Peyer's patch (tissue), 4 donors: ENCODE results near the gene HHATL. TPM values are rescaled to one million over a fixed set of nuclear protein-coding genes. Genes with fewer than 3 reads are reported as not detected.

ENCODE experiments used
- DNase-seq, 3 donors: peaks; one replicate each; pipeline ENCODE4 v3.0.0-alpha.2; 2017 to 2019
- H3K27ac ChIP-seq, 4 donors: fragments of 200-600 bp; sonication (generic); one replicate each; pipeline ENCODE4 v1.5.1; 2016 to 2019
- H3K27me3 ChIP-seq, 2 donors: fragments of 200-600 bp; sonication (generic); one replicate each; pipeline ENCODE4 v1.5.1; 2019
- H3K36me3 ChIP-seq, 3 donors: fragments of 200-600 bp; sonication (generic); one replicate each; pipeline ENCODE4 v1.5.1; 2016 to 2019
- H3K4me1 ChIP-seq, 4 donors: fragments of 200-600 bp; sonication (generic); one replicate each; pipeline ENCODE4 v1.5.1; 2016 to 2019
- H3K4me3 ChIP-seq, 4 donors: fragments of 200-600 bp; sonication (generic); 1 replicate in 3 of 4; 2 replicates in 1 of 4; pipeline ENCODE4 v1.5.1; 2016 to 2019; ENCODE audit warnings: mild to moderate bottlenecking in 1 of 4
- H3K9me3 ChIP-seq, 4 donors: fragments of 200-600 bp; sonication (generic); one replicate each; pipeline ENCODE4 v1.5.1; 2016 to 2019; ENCODE audit warnings: mild to moderate bottlenecking in 1 of 4
- POLR2A ChIP-seq, 2 donors: fragments of 450-650 bp; IDR thresholded peaks; one replicate each; pipeline ENCODE4 v1.5.1; 2017; ENCODE audit warnings: antibody characterized with exemption in 2 of 2, mild to moderate bottlenecking in 2 of 2, moderate library complexity in 2 of 2
- total RNA-seq, 4 donors: library from RNA; depleted of rRNA; stranded (reverse); fragments of >200 nt; gene quantifications; one replicate each; pipeline ENCODE4 v1.1.0, GENCODE V29; 2016
- TF ChIP-seq, protein P1 (sequence below), 6 experiments: fragments of 450-650 bp in 4 of 6; fragments of 200-600 bp in 2 of 6; sonication (generic) in 1 of 6; IDR thresholded peaks; one replicate each; pipeline ENCODE4 v1.5.1; 2017 to 2019; ENCODE audit warnings: antibody characterized with exemption in 6 of 6, mild to moderate bottlenecking in 3 of 6, moderate library complexity in 1 of 6

The HHATL gene
- total RNA-seq, 4 donors from 2014 or later = 3.4 TPM; not detected in 3

- no peaks in the 10 kb centered on the region for H3K27me3 ChIP-seq
- H3K4me3 ChIP-seq = no peak overlapping the region
- peaks cover 0 to 16% (median 3%) of the 10 kb centered on the region in 4 donors for H3K4me1 ChIP-seq
- H3K27ac ChIP-seq = no peak overlapping the region
- H3K36me3 ChIP-seq = no peaks in the 10 kb centered on the region
- TF ChIP-seq POLR2A (IDR thresholded peaks at IDR 0.05) = no peak
- TF ChIP-seq, protein P1, sequence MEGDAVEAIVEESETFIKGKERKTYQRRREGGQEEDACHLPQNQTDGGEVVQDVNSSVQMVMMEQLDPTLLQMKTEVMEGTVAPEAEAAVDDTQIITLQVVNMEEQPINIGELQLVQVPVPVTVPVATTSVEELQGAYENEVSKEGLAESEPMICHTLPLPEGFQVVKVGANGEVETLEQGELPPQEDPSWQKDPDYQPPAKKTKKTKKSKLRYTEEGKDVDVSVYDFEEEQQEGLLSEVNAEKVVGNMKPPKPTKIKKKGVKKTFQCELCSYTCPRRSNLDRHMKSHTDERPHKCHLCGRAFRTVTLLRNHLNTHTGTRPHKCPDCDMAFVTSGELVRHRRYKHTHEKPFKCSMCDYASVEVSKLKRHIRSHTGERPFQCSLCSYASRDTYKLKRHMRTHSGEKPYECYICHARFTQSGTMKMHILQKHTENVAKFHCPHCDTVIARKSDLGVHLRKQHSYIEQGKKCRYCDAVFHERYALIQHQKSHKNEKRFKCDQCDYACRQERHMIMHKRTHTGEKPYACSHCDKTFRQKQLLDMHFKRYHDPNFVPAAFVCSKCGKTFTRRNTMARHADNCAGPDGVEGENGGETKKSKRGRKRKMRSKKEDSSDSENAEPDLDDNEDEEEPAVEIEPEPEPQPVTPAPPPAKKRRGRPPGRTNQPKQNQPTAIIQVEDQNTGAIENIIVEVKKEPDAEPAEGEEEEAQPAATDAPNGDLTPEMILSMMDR (IDR thresholded peaks at IDR 0.05) = no peak
- DNase-seq = no peak
- H3K9me3 ChIP-seq = no peaks in the 10 kb centered on the region
These were observed 43.0 kb downstream of the HHATL start for GRCh38 chr3:42659451-42660130.

- no peaks in the 10 kb centered on the region for H3K9me3 ChIP-seq
- no peak for DNase-seq
These were observed 43.7 kb downstream of the HHATL start for GRCh38 chr3:42658771-42659390.

GRCh38 chr3:42658091-42658770 lies 44.4 kb downstream of the HHATL start:
- Histone ChIP-seq H3K36me3 (no peaks in the 10 kb centered on the region), H3K4me1 (peaks cover under 1 to 23% (median 7%) of the 10 kb centered on the region in 4 donors), H3K4me3 (no peak overlapping the region), H3K27ac (no peak overlapping the region), H3K27me3 (no peaks in the 10 kb centered on the region), H3K9me3 (no peaks in the 10 kb centered on the region)
- DNase-seq = no peak
- TF ChIP-seq POLR2A (IDR thresholded peaks at IDR 0.05) = no peak
- TF ChIP-seq, protein P1 (IDR thresholded peaks at IDR 0.05) = no peak

More at GRCh38 chr3:42658771-42659390, 43.7 kb downstream of the HHATL start:
- Histone ChIP-seq H3K36me3 (no peaks in the 10 kb centered on the region), H3K27ac (no peak overlapping the region), H3K27me3 (no peaks in the 10 kb centered on the region), H3K4me3 (no peak overlapping the region), H3K4me1 (peaks cover 0 to 17% (median 4%) of the 10 kb centered on the region in 4 donors)
- TF ChIP-seq POLR2A (IDR thresholded peaks at IDR 0.05) = no peak
- TF ChIP-seq, protein P1 (IDR thresholded peaks at IDR 0.05) = no peak

- no peak overlapping the region for H3K4me3 ChIP-seq
- H3K27ac ChIP-seq = no peak overlapping the region
- H3K27me3 ChIP-seq = no peaks in the 10 kb centered on the region
- H3K4me1 ChIP-seq = peaks cover 5 to 29% (median 12%) of the 10 kb centered on the region in 4 donors
- H3K9me3 ChIP-seq = no peaks in the 10 kb centered on the region
- DNase-seq = no peak
- no peaks in the 10 kb centered on the region for H3K36me3 ChIP-seq
- TF ChIP-seq POLR2A (IDR thresholded peaks at IDR 0.05) = no peak
- TF ChIP-seq, protein P1 (IDR thresholded peaks at IDR 0.05) = no peak
These were observed 44.9 kb downstream of the HHATL start for GRCh38 chr3:42657675-42658074.

GRCh38 chr3:42656680-42657610 lies 45.7 kb downstream of the HHATL start:
- Histone ChIP-seq H3K27me3 (no peaks in the 10 kb centered on the region), H3K4me3 (no peak overlapping the region), H3K27ac (no peak overlapping the region), H3K4me1 (peaks cover 5 to 36% (median 15%) of the 10 kb centered on the region in 4 donors), H3K9me3 (no peaks in the 10 kb centered on the region), H3K36me3 (no peaks in the 10 kb centered on the region)
- TF ChIP-seq, protein P1 (IDR thresholded peaks at IDR 0.05) = no peak
- TF ChIP-seq POLR2A (IDR thresholded peaks at IDR 0.05) = no peak
- no peak for DNase-seq
